Fibroblast of skin of left biceps (primary cell): ENCODE results near the gene KIAA0825.

ENCODE experiments used
- DNase-seq, 2 experiments: peaks; one replicate each; pipeline ENCODE4 v3.0.0-alpha.2; 2013; ENCODE audit warnings: low read depth in 2 of 2

KIAA0825 gene

GRCh38 chr5:94243612-94244011 is 374.8 kb downstream of the KIAA0825 start:
- DNase-seq = peak; percentile 24 to 32

- peak; percentile 11 to 33 for DNase-seq
Measured at GRCh38 chr5:94240993-94241651, 377.3 kb downstream of the KIAA0825 start.

- DNase-seq = no peak
Measured at GRCh38 chr5:94240596-94240992, 377.8 kb downstream of the KIAA0825 start.

- no peak for DNase-seq
Measured at GRCh38 chr5:94240134-94240533, 378.3 kb downstream of the KIAA0825 start.

GRCh38 chr5:94239266-94239665 is 379.1 kb downstream of the KIAA0825 start:
- no peak for DNase-seq

- DNase-seq = no peak
Measured at GRCh38 chr5:94234987-94235386, 383.4 kb downstream of the KIAA0825 start.

- DNase-seq = no peak
Measured at GRCh38 chr5:94228791-94229190, 389.6 kb downstream of the KIAA0825 start.

- DNase-seq = no peak
Measured at GRCh38 chr5:94223235-94223634, 395.2 kb downstream of the KIAA0825 start.

- peak; percentile 68 to 70 for DNase-seq
Measured at GRCh38 chr5:94218374-94218773, 400.0 kb downstream of the KIAA0825 start.

- no peak for DNase-seq
Measured at GRCh38 chr5:94217745-94218144, 400.7 kb downstream of the KIAA0825 start.

- no peak for DNase-seq
Measured at GRCh38 chr5:94217216-94217615, 401.2 kb downstream of the KIAA0825 start.

GRCh38 chr5:94212476-94212875 is 405.9 kb downstream of the KIAA0825 start:
- DNase-seq = no peak

GRCh38 chr5:94209774-94210355 is 408.5 kb downstream of the KIAA0825 start:
- no peak for DNase-seq

- no peak for DNase-seq
Measured at GRCh38 chr5:94209272-94209671, 409.1 kb downstream of the KIAA0825 start.

GRCh38 chr5:94199566-94199965 is 418.8 kb downstream of the KIAA0825 start:
- DNase-seq = no peak

GRCh38 chr5:94197970-94198369 is 420.4 kb downstream of the KIAA0825 start:
- DNase-seq = no peak

GRCh38 chr5:94196953-94197352 is 421.5 kb downstream of the KIAA0825 start:
- DNase-seq = no peak

GRCh38 chr5:94192658-94193391 is 425.6 kb downstream of the KIAA0825 start:
- DNase-seq = no peak

GRCh38 chr5:94191604-94192003 is 426.8 kb downstream of the KIAA0825 start:
- DNase-seq = no peak

GRCh38 chr5:94188725-94189124 is 429.7 kb downstream of the KIAA0825 start:
- no peak for DNase-seq

GRCh38 chr5:94184870-94185269 is 433.5 kb downstream of the KIAA0825 start:
- no peak for DNase-seq

GRCh38 chr5:94181895-94182294 is 436.5 kb downstream of the KIAA0825 start:
- no peak for DNase-seq

GRCh38 chr5:94180761-94181160 is 437.6 kb downstream of the KIAA0825 start:
- DNase-seq = no peak
